GM19455 (cell line): Measurements from ENCODE around the gene LRRN4CL.
"Not testable (repeated sequence)": the region's sequence is repeated elsewhere in the genome, so short reads cannot be mapped to it uniquely, and the experiment has no call there.

Experiments used
- ATAC-seq: cut with Tn5 transposase; IDR thresholded peaks from one replicate; pipeline ENCODE4 v1.9.1; 2021; ENCODE audit not compliant: unreplicated experiment

Gene LRRN4CL

DNA sequence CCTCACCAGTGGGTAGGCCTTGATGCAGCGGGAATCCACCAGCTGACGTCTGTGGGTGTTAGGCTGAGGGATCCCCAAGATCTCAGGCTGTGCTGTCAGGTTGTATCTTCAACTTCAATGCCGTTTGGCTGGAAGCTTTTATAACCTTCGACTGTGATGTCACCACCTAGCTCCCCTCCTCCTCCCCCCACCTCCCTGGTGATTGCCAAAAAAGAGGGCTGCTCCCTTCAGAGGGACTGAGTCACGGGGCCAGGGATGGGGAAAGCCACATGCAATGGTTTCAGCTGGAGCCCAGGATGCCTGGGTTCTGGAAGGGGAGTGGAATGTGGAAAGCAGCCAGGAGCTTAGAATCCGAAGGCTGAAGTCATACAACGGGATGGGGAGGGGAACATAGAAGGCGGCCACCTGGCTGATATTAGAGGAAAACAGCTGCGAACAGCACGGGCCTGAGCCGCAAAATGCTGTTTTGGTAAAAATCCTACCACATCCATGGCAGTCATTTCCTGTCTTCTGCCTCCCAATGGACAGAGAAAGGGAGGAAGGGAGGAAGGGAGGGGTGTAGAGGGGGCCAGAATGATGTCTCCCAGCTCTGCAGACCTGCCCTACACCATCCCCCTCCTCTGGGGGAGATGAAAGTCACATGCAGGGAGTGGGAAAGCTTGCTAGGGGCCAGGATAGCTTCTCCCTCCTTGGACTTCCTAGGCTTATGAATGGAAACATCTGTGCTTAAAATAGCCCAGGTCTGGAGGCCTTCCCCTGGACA lies at the start of gene LRRN4CL:
Gene LRRN4CL (minus strand): TSS at position 110 of the 763 bp plus-strand sequence. CDS start 1,022 bp downstream, outside the sequence.
- no peak for ATAC-seq

DNA sequence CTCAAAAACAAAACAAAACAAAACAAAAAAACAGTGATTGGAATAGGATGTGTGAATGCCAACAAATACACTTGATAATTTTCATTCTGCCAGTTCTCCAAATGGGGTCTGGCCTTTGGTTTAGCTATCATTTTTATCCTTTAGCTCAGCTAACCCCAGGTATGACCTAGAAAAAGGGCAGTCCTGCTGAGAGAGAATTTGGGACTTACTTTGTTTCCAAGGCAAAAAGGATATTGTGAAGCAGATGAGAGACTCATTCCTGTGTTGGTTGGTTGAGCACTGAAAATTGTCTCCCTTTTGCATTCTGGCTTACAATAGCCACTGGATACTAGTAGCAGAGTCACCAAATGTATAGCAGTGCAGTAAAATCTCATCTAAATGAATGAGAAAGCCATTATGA lies 47.9 kb upstream of the LRRN4CL start:
- no peak for ATAC-seq

DNA sequence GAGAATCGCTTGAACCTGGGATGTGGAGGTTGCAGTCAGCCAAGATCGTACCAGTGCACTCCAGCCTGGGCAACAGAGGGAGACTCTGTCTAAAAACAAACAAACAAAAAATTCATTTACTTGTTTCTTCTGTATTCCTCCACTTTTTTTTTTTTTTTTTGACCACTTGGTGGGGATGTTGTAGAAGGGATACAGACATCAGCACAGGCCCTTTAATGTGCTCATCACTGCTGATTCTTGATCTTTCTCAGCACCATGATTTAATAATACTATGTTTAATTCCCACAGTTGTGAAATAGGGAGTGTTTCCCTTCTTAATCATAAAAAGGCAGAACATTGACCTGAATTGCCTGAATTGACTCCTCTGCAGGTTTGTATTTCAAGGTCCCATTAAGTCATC lies 43.5 kb upstream of the LRRN4CL start:
- no peak for ATAC-seq

DNA sequence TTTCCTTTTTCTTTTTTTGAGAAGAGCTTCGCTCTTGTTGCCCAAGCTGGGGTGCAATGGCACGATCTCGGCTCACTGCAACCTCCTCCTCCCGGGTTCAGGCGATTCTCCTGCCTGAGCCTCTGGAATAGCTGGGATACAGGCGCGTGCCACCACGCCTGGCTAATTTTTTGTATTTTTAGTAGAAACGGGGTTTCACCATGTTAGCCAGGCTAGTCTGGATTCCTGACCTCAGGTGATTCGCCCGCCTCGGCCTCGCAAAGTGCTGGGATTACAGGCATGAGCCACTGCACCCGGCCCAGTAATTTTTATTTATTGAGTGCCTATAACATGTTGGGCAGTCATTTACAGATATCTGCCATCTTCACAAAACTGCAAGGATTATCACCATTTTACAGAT lies 40.7 kb upstream of the LRRN4CL start:
- not testable (repeated sequence) for ATAC-seq

DNA sequence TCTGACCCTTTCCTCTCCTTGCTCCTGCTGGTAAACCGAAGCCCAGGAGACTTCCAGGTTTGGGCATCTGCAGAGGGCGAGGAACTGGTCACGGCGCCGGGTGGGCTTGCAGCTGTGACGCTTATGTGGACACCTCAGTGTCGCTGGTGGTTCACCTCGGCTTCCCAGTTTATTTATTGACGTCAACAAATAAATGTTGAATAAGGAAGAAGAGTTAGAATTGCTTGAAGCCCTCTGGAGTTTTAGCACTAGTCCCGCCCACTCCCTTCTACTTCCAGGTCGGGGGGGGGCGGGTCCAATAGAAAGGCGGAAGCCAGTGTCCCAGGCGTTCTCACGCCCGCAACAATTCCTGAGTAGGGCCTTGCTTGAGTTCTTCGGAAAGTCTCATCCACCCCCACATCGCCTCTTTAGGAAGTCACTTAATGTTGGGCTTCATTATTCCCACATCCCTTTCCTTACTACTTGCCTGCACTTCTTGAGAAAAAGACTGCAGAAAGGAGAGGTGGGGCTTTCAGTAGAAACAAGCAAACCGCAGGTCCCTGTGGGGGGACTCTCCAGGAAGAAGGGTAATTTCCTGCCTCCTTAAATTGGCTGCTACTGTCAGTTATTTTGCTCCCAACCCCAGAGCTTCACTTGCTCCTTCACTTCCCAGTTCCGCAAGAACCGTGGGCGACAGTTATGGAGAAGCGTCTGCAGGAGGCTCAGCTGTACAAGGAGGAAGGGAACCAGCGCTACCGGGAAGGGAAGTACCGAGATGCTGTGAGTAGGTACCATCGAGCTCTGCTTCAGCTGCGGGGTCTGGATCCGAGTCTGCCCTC lies 39.0 kb upstream of the LRRN4CL start, which contains the start of gene TTC9C:
Gene TTC9C (plus strand): TSS at position 316 of the 818 bp plus-strand sequence. CDS start 363 bp downstream, at position 679.
- no peak for ATAC-seq

DNA sequence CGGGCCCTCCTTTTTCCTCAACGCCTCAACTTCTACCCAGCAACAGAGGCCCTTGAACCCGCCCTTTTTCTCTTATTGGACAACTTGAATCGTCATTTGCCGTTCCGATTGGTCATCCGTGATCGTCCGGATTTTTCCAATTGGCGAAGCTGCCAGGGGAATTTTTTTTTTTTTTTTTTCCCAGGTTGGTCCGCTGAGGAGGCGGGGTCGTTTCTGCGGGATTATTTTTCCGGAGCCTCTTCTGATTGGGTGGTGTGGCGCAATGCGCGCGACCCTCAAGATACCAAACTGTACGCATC lies 38.5 kb upstream of the LRRN4CL start:
- ATAC-seq = peak; percentile 55

DNA sequence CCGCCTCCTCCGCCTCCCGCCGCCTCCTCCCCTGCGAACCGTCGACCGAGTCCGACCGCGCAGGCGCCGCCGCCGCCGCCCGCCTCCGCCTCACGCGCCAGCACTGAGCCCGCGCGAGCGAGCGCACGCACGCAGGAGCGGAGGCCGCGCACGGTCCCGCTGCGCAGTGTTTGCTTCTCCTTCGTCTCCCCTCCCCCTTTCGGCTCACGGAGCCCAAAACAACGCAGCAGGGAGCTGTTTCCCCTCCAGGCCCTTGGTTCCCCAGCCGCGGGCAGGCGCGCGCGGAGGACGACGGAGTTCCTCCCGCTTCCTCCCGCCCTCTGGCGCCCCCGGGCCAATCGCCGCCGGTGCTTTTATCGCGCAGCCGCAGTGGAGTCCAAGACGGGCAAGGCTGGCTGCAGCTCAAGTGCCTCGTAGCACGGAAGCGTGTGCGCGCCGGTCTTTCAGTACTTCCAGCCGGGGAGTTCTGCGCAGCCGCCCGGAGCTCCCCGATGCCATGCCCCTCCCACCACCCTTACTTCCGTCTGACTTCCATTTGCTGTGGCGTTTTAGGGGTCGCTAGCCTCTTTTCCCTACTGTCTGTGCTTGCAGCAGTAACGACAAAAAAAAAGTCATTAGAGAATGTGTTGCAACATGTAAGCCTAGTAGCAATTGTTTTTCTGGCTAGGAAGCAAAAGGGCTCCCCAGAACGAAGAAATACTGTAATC lies 38.0 kb upstream of the LRRN4CL start, which contains the start of gene HNRNPUL2:
Gene HNRNPUL2 (minus strand): TSS at position 293 of the 707 bp plus-strand sequence. CDS start 301 bp downstream, outside the sequence.
- peak; percentile 72 for ATAC-seq

DNA sequence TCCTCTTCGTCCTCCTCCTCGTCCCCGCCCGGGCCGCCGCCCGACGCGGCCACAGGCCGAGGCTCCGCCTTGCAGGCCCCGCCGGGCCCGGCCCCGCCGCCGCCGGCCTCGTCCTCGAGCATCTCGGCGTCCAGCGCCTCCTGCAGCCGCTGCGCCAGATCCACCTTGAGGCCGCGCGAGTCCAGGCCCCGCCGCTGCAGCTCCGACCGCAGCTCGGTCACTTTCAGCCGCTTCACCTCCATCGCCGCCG lies 37.5 kb upstream of the LRRN4CL start:
- ATAC-seq = peak; percentile 12

DNA sequence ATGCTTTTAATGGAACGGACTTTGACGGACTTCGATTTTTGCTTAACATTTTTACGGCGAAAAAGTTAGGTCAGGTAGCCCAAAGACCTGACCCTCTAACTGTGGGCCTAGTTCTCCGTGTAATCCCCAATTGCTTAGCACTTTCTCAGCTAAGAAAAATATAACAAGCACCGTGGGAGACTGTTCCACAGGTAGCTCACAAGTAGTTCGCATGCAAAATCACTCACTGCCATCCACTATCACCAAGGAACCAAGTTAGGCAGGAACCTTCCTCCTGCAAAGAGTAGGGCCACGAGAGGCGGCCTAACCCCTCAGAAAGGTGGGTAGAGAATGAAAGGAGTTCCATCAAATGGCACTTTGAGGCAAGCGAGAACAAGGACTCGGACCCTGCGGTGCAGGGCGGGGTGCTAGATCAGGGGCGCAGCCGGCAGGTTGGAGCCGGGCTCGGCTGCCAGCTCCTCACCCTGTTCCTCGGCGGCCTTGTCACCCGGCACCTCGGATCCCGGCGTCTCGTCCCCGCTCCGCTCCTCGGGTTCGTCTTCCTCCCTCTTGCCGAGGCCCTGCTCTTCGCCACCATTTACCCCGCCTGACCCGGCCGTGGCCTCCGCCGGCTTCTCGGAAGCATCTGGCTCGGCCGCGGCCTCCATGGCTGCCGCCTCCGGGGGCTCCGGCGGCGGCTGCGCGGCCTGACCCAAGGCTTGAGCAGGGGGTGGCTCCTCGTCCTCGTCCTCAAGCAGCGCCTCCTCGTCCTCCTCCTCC lies 37.0 kb upstream of the LRRN4CL start:
- no peak for ATAC-seq

DNA sequence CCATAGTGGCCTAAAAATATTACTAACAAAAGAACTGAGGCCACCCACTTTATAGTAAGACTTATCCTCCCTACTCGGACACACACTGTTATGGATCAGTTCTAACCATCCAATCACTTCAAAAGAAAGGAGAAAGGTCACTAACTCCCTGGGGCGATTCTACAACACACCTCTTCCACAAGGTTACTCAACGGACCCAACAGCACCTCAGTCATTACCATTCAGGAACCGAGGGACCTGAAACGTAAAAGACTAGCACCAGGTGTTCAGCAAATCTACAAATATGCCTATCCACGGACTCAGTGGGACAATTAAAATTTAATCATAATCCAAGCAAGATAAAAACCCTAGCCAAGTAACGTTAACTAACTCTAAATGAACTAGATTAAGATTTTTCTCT lies 36.3 kb upstream of the LRRN4CL start:
- no peak for ATAC-seq

DNA sequence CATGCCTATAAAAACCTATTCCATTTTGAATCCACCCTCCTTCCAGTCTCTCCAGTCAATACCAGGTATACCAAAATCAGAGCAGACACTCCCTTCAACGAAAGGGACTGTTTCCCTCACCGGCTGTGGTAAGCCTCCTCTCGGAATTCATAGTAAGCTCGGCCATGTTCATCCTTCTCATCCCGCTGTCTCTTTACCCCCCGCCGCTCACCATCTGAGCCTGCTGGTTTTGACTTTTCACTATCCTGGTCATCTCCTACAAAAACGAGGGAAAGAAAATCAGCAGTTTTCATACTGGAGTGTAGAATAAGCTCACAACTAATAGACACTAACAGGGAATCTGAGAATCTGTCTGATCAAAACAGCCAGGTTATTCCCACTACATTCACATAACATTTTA lies 34.8 kb upstream of the LRRN4CL start:
- ATAC-seq = no peak

DNA sequence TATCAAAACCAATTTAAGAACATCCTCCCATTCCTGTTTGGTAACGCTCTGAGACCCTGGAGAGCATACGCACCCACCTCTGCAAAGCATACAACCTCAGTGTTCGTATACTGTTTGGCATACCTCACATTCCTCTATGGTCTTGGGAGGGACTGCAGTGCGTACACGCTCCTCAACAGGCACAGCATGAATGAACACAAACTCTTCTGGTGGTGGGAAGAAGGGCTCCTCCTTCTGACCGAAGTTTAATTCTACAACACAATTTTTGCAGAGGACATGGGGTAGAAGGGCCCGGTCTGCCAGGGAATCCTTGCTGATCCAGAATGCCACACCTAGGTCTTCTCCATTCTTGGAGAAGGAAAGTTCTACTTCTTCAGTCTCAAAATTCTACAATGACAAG lies 32.7 kb upstream of the LRRN4CL start:
- no peak for ATAC-seq

DNA sequence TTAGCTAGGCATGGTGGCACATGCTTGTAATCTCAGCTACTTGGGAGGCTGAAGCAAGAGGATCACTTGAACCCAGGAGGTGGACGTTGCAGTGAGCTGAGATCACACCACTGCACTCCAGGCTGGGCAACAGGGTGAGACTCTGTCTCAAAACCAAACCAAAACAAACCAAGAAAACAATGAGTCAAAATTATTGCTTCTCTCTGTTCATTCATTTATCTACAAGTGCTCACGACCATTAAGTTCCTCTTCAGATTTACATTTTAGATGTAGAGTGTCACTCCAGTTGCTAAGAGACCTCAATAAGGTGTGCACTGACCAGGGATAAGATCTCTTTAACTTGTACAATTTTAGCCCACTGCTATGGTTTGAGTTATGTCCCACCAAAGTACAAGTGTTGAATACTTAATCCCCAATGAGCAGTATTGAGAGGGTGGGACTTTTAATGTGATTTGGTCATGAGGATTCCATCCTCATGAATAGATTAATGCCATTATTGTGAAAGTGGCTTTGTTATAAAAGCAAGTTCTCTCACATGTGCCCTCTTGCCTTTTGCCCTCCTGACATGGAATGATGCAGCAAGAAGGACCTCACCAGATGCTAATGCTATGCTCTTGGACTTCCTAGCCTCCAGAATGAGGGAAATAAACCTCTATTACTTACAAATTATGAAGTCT lies 30.1 kb upstream of the LRRN4CL start:
- ATAC-seq = no peak

DNA sequence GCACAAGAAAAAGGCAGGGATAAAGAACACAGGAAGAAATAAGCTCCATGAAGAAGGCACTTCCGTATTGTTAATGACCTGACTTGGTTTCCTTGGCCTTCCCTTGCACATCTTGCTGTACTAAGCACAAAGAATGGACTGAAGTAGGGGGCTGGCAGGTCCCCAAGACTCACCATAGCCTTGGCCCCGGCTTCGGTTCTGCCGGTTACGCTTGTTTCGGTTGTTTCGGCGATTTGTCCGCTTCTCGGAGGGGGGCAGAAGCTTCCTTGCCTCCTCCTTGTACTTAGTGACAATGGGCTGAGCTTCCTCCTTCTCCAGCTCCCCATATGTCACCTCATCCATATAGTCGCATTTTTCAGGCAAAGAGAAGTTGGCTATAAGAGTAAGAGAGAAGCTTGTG lies 27.5 kb upstream of the LRRN4CL start:
- ATAC-seq = no peak

DNA sequence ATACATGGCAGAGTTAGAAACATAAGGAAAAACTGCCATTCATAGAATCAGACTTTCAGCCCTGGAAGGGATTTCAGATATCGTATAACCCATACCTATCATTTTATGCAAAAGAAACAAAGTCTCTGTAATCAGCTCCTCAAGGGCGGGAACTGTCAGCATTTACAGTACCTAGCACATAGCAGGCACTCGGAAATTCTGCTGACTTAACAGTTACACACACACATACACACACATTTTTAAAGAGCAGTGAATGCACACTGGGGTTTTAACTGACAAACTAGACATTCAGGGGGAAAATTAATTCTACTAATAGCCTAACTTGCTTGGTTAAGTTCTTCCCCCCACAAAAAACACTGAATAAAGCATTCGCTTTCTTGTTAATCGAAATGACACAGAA lies 26.9 kb upstream of the LRRN4CL start:
- ATAC-seq = no peak

DNA sequence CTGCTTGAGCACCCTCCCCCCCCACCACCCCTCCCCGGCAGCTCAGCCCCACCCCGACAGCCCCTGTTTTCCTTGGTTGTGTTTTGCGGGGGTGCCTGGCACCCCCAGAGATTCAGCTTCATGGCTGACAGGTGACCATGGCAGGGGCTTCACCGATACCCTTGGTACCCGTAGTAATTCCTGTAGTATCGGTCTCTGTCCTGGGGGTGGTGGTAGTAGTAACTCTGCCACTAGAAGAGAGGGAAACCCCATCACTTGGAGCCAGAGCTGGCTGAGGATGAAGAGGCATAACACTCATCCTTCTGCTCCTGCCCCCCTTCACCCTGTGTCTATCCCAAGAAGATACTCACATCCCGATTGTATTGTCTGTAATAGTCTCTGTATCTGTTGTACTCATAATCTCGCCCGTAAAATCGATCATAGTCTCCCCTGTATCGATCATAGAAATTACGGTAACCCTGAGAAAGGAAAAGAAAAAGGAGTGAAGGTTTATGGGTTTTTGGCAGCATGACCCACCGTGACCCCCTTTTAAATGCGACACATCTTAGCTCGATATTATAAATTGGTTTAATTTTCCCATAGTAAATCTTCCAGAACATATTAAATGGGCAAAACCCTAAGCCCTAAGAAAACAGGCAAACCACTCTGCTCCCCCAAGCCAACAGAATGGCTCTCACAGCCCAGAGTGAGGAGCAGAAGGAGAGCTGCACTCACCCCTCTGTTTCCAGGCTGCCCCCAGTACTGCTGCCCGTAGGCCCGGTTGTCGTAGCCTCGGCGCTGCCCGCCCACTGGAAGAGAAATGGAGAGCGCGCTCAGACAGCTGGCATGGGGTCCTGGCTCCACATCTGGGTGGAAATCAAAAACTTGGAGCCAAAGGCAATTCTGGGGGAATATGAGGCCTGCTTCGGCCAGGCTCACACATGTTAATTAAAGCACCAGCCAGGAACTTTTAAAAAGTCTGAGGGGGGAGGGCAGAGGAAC lies 26.1 kb upstream of the LRRN4CL start:
- ATAC-seq = no peak

DNA sequence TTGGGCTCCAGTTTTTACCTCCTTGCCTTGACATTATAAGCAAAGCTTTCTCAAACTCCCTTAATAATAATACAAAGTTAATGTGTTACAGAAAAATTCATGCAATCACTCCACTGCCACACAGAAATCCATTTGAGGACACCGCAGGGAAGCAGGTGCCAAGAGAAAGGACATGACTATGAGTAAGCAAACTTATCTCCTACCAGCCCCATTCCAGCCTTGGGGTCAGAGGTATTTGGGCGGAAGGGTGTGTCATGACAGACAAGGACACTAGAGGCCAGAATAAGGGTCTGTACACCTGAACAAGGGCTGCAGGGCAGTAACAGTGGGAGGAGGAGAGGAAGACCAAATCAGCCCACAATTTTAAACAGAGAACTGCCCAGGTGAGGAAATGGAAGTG lies 24.0 kb upstream of the LRRN4CL start:
- no peak for ATAC-seq

DNA sequence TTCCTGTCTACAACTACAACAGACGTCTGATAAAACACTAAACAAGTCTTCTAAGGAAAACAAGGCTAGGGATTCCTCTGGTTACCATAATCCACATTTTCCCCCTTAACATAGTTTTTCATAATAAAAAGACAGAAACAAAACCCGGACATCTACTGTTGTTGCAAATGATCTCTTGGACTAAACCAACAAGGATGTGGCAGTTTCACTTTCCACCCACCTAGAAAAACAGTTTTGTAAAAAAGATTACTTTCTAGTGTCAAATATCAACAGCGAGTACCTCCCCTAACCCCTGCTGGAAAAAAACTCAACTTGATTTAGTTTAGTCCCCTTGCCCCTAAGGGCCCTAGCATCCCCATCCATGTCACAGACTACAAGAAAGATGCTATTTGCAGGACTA lies 23.5 kb upstream of the LRRN4CL start:
- ATAC-seq = no peak

DNA sequence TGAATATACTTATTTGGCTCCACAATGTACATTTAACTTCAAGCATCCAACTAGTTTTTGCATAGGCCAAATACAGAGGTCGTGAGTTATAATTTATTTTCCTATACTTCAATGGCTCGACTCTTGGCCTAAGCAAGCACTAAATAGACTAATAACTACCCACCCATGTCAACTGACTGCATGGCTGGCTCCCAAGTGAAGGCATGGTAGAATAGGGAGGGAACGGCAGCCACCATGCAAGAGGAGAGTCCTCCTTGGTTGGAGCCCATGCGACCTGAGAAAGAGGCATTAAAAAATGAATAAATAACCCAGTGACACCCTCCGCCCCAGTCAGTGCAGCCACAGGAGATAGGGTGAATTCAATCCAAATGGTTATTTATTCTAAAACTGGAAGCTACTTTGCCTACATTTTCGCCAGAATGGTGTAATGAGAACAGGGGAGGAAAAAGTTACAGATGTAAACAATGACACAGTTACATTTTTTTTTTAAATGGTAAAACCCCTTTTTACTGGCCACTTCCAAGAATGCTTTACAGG lies 23.0 kb upstream of the LRRN4CL start:
- no peak for ATAC-seq
